ENCODE data around the gene PRKAR1B. TPM values are rescaled to one million over a fixed set of nuclear protein-coding genes. Genes with fewer than 3 reads are reported as not detected.

Gene PRKAR1B
- total and polyA plus RNA-seq, 10 donors, result 9.9 to 39.5 (median 23.5) TPM

GRCh38 chr7:680411-681127 is 46.5 kb downstream of the PRKAR1B start:
- peak; percentile 64 for DNase-seq
- Histone ChIP-seq H3K27me3 (replicated peaks in 1 of 7) (no peaks in the 10 kb centered on the region), H3K9me3 (peaks cover 0 to 31% (median 9%) of the 10 kb centered on the region in 8 donors), H3K4me3 (no peak overlapping the region), H3K36me3 (peaks cover 0 to 60% (median 19%) of the 10 kb centered on the region in 6 donors), H3K27ac (no peak overlapping the region), H3K4me1 (no peaks in the 10 kb centered on the region)
- intact Hi-C loops (cut with DNase I; ENCODE audit: low total_unique reads), result no loop called here
- WGBS, 5 donors, result 93 to 98% (median 96%) methylated on average over 14 to 25 of the region's 25 CpGs
- no peak for TF ChIP-seq POLR2AphosphoS5 (IDR thresholded peaks at IDR 0.05)
- no peak for TF ChIP-seq POLR2A (IDR thresholded peaks at IDR 0.05)
- TF ChIP-seq CTCF (IDR thresholded peaks at IDR 0.05 in 8 of 11, conservative IDR thresholded peaks at IDR 0.05 in 3 of 11), result no peak

- 93 to 97% (median 95%) methylated on average over 19 to 23 of the region's 23 CpGs for WGBS, 5 donors
- Histone ChIP-seq H3K9me3 (peaks cover 0 to 19% (median 0%) of the 10 kb centered on the region in 8 donors), H3K27me3 (replicated peaks in 1 of 7) (no peaks in the 10 kb centered on the region), H3K4me3 (no peak overlapping the region), H3K36me3 (peaks cover 0 to 53% (median 19%) of the 10 kb centered on the region in 6 donors), H3K27ac (no peak overlapping the region), H3K4me1 (no peaks in the 10 kb centered on the region)
- intact Hi-C loops (cut with DNase I; ENCODE audit: low total_unique reads), result no loop called here
- DNase-seq, result peak; percentile 67
- TF ChIP-seq POLR2A (IDR thresholded peaks at IDR 0.05) (no peak), CTCF (IDR thresholded peaks at IDR 0.05 in 8 of 11, conservative IDR thresholded peaks at IDR 0.05 in 3 of 11) (no peak), POLR2AphosphoS5 (IDR thresholded peaks at IDR 0.05) (no peak)
Observed at GRCh38 chr7:676972-677385, 50.1 kb downstream of the PRKAR1B start.

- no peaks in the 10 kb centered on the region for H3K4me1 ChIP-seq
- no peak overlapping the region for H3K4me3 ChIP-seq
- peak; percentile 41 for DNase-seq
- TF ChIP-seq POLR2AphosphoS5 (IDR thresholded peaks at IDR 0.05) (no peak), POLR2A (IDR thresholded peaks at IDR 0.05) (no peak), CTCF (IDR thresholded peaks at IDR 0.05 in 8 of 11, conservative IDR thresholded peaks at IDR 0.05 in 3 of 11) (no peak)
- peaks cover 0 to 15% (median 0%) of the 10 kb centered on the region in 8 donors for H3K9me3 ChIP-seq
- no peaks in the 10 kb centered on the region for H3K27me3 ChIP-seq (replicated peaks in 1 of 7)
- intact Hi-C loops (cut with DNase I; ENCODE audit: low total_unique reads), result no loop called here
- H3K36me3 ChIP-seq, result peaks cover 0 to 53% (median 19%) of the 10 kb centered on the region in 6 donors
- 94 to 97% (median 95%) methylated on average over 28 to 40 of the region's 40 CpGs for WGBS, 5 donors
- no peak overlapping the region for H3K27ac ChIP-seq
Observed at GRCh38 chr7:676246-676971, 50.7 kb downstream of the PRKAR1B start.
